Measurements from ENCODE around the gene COL5A1.

The COL5A1 gene

DNA sequence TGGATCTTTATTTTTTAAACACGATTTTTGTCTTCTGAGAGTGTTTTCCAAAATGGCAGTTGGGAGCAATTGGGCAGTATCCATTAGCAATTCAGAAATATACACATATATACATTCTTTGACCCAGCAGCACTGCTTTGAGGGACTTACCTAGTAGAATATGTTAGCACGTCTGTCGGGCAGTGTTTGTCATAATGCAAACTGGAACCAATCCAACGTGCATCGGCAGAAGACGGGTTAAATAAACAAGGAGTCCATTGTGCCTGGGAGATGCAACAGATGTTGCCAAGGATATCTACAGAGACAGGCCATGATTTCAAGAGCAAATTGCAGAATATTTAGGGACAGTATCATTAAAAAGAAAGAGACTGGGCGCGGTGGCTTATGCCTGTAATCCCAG lies 107.0 kb downstream of the COL5A1 start:
- no peak for DNase-seq

DNA sequence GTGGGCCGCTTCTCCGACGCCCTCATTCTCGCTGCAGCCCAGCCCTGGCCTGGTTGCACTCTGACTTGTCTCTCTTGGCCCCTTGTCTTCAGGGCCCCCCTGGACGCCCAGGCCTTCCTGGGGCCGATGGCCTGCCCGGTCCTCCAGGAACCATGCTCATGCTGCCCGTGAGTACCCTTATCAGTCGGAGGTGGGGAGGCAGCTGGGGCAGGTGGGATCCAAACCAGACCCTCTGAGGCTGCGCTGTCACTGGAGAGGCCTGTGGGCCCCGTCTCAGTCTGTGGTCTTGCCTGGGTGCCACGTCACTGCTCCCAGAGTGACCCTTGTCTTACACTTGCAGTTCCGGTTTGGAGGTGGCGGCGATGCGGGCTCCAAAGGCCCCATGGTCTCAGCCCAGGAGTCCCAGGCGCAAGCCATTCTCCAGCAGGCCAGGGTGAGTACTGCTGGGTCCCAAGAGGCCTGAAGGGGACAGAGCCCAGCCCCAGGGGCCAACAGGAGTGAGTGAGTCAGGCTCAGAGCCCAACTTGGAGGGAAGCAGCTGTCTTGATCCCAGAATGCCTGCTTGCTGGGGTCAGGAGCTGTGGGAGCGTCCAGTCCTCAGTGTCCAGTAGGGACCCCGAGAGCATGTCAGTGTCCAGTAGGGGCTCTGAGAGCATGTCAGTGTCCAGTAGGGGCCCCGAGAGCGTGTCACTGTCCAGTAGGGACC lies 109.0 kb downstream of the COL5A1 start:
- DNase-seq = no peak

DNA sequence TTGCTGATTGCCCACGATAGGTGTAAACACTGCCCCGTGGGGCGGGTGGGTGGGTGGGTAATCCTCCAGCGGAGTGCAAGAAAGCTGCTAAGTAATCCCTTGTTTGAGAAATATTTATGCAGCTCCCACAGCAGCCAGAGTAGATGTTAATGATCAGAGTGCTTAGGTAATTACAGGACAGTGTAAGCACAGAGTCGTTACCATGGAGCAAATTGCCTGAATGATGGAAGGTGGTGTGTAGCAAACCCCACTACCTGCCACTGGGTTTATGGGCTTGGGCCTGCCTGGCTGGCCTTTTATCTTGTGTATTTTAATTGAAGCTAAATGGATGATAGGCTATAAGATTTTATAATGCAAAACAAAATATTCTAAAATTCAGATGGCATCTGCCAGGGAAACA lies 110.0 kb downstream of the COL5A1 start:
- DNase-seq = no peak

DNA sequence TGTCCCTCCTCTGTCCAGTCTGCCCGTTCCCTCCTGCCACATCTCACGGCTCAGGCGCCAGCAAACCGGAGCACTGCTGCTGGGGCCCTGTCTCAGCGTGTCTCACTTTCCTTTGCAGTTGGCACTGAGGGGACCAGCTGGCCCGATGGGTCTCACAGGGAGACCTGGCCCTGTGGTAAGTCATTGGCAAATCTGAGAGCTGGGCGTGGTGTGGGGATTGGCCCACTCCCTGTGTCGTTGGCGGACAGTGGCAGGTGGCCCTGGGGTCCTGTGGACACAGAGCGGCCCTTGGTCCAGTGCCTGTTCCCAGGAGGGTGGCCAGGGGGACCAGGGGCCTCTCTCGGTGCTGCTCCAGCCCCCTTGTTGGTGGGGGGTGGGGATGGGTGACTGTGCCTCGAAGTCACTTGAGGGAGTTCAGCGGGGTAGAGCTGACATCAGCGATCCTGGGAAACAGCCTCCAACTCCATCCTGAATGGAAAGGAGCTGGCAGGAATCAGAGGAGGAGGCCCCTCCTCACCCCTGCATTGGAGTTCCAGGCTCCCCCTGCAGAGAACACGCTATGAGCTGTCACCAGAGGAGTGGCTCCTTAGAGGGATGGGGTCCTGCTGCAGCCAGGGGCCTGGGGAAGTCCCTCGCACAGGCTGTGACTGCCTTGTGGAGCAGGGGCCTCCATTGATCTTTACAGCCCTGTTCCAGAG lies 111.0 kb downstream of the COL5A1 start:
- DNase-seq = no peak

- DNase-seq = no peak
Observed at GRCh38 chr9:134753191-134753590, 111.6 kb downstream of the COL5A1 start.

GRCh38 chr9:134755221-134755907 lies 113.8 kb downstream of the COL5A1 start:
- no peak for DNase-seq

GRCh38 chr9:134756098-134756497 lies 114.5 kb downstream of the COL5A1 start:
- no peak for DNase-seq

- no peak for DNase-seq
Observed at GRCh38 chr9:134757216-134757975, 115.8 kb downstream of the COL5A1 start.

DNA sequence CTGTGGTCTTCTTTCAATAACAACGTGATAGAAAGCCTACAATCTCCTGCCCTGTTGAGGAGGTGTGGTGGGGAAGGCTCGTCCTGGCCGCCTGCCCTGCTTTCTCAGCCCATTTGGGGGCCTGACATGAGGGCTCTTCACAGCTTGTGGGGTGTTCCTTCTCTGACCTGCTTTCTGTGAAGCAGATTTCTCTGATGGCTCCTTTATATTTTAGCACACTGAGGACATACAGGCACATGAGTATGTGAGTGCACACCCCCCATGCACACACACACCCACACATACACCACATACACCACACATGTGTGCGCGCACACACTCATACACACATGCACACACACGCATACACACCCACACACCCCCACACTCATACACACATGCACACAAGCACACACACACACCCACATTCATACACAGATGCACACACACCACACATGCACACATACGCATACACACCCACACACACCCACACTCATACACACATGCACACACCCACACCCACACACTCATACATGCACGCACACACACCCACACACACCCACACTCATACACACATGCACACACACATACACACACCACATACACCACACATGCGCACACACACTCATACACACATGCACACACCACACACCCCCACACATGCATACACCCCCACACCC lies 117.5 kb downstream of the COL5A1 start:
- no peak for DNase-seq

GRCh38 chr9:134759913-134760312 lies 118.3 kb downstream of the COL5A1 start:
- DNase-seq = no peak

DNA sequence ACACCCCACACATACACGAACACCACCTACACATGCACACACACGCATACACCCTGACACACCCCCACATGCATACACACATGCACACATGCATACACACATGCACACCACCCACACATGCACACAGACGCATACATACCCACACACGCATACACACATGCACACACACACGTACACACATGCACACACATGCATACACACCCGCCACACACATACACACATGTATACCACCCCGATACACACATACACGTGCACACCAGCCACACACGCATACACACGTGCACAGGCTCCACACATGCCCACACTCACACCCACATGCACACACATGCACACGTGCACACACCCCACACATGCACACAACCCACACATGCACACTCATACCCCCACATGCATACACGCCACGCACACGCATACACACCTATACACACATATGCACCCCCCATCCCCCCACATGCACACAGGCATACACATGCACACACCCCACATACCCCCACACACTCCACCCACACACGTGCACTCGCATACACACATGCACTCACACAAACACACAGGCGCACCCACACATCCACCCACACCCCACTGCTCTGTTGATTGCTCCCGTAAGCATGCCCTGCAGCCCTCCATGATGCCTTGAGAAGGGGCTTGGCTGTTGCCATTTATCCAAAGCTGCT lies 119.3 kb downstream of the COL5A1 start:
- DNase-seq = no peak

GRCh38 chr9:134764473-134765269 lies 123.1 kb downstream of the COL5A1 start:
- DNase-seq = no peak

- no peak for DNase-seq
Observed at GRCh38 chr9:134765785-134766184, 124.2 kb downstream of the COL5A1 start.

DNA sequence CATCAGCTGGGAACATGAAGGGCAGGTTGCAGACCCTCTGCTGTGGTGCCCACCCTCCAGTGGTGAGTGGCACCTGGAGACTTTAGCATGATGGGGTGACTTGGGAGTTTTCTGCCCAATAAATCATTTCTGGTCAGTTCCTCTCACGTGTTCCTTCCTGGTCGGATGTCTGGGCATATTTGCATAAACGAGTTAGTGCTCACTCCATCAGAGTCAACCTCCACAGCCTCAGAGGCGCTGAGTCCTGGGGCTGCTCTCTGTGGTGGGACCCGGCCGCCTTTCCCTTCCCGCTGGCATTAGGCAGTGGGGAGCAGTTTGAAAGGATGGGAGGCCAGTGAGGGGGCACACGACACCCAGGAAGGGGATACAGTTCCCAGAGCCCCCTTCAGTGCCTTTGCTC lies 125.0 kb downstream of the COL5A1 start:
- DNase-seq = no peak

- no peak for DNase-seq
Observed at GRCh38 chr9:134768332-134768708, 126.7 kb downstream of the COL5A1 start.

GRCh38 chr9:134768709-134769351 lies 127.2 kb downstream of the COL5A1 start:
- no peak for DNase-seq

DNA sequence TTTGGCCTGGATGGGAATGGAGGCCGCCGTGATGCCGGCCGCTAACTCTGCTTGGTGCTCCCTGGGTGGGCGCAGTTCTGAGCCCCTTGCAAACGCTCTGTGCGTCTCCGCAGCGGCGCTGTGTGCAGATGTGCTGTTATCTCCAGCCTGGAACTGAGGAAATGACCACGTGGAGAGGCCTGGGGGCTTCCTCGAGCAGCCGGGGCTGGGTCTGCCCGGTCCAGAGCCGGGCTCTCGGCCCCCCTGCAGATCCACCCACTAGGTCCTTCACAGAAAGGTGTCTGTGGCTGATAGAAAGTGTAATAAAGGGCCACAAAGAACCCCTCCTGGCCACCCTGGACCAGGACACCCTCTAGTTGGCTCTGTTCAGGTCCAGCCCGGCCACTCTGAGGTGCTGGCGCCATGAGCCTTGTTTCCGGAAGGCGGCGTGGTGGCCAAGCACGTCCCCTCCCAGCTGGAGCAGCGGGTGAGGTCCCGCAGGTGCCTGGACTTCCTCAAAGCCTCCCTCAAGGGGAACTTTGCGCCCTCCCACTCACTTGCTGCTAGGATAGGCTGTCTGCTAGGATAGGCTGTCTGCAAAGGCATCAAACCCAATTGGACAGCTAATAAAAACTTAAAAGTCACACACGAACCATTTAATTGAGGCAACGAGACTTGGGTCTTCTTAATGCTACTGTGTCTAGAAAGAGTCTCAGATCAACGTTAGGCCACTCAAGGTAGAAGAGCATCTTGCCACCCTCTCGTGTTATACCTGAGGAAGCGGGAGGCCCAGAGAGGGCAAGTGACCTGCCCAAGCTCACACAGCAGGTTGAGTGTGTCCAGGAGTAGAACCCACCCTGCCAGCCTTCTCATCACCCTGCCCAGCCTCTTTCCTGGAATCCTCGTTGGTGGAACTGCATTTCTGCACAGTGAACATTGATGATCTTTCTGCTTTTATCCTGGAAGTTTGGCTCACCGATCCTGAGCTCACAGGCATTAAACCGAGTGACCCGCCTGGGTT lies 129.7 kb downstream of the COL5A1 start:
- peak in 1 of 2 donors; percentile 5 for DNase-seq

DNA sequence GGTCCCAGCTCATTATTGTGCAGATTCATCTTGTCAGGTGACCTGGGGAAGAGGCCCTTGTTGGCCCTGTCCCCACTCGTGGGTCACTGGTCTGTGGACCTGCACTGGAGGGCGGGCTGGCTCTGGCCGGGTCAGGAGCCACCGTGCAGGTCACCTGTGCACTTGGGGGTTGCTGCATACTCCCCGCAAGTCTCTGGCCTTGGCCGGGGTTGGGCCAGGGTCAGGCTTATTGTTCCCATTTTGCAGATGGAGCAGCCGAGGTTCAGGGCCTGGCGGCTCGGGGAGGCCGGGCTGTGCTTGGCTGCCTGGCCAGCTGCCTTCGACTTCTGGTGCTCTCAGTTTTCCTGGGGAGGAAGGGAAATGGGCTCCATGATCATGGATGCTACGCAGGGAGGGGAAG lies 130.7 kb downstream of the COL5A1 start:
- no peak for DNase-seq

GRCh38 chr9:134773842-134774241 lies 132.2 kb downstream of the COL5A1 start:
- DNase-seq = no peak

DNA sequence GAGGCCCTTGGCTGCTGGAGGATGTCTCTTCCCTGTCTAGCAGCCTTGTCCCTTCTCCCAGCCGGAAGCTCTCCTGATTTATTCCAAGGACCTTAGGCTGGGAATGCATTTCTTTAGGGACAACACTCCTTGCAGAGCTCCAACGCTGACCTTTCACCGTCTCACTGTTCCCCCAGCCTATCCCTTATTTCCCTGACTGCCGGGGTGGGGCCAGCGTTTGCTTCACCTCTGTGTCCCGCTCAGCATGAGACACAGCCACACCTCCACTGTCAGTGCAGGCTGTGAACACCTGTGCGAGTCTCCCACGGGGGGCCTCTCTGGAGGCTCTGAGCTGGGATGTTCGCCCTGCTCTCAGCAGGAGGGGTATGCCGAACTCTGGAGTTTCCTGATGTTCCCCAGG lies 132.8 kb downstream of the COL5A1 start:
- no peak for DNase-seq
